Ishikawa (cell line): ENCODE measurements around the gene ZC3H12C.

ENCODE experiments used
- CEBPB ChIP-seq: IDR thresholded peaks from 2 replicates; pipeline ENCODE4 v1.6.1; 2012
- CREB1 ChIP-seq: IDR thresholded peaks from 2 replicates; pipeline ENCODE4 v1.6.1; 2012; ENCODE audit warnings: low read depth
- EGR1 ChIP-seq: IDR thresholded peaks from 2 replicates; pipeline ENCODE4 v1.6.1; 2012
- EP300 ChIP-seq: IDR thresholded peaks from 2 replicates; pipeline ENCODE4 v1.6.1; 2012; ENCODE audit warnings: borderline replicate concordance
- FOXM1 ChIP-seq: IDR thresholded peaks from 2 replicates; pipeline ENCODE4 v1.6.1; 2012; ENCODE audit warnings: low read depth, borderline replicate concordance
- MAX ChIP-seq: IDR thresholded peaks from 2 replicates; pipeline ENCODE4 v1.6.1; 2012
- NFIC ChIP-seq: IDR thresholded peaks from 2 replicates; pipeline ENCODE4 v1.6.1; 2012
- RAD21 ChIP-seq: IDR thresholded peaks from 2 replicates; pipeline ENCODE4 v1.6.1; 2012; ENCODE audit warnings: low read depth
- REST ChIP-seq: IDR thresholded peaks from 2 replicates; pipeline ENCODE4 v1.6.1; 2012; ENCODE audit warnings: low read depth, mild to moderate bottlenecking
- TAF1 ChIP-seq: IDR thresholded peaks from 2 replicates; pipeline ENCODE4 v1.6.1; 2012; ENCODE audit warnings: low read depth, mild to moderate bottlenecking
- TCF12 ChIP-seq: IDR thresholded peaks from 2 replicates; pipeline ENCODE4 v1.6.1; 2012; ENCODE audit warnings: low read depth
- TEAD4 ChIP-seq: IDR thresholded peaks from 2 replicates; pipeline ENCODE4 v1.6.1; 2012
- USF1 ChIP-seq: IDR thresholded peaks from 2 replicates; pipeline ENCODE4 v1.6.1; 2012
- YY1 ChIP-seq: IDR thresholded peaks from 2 replicates; pipeline ENCODE4 v1.6.1; 2012; ENCODE audit warnings: low read depth
- ZBTB7A ChIP-seq: IDR thresholded peaks from 2 replicates; pipeline ENCODE4 v1.6.1; 2012; ENCODE audit warnings: low read depth

Gene ZC3H12C

GRCh38 chr11:110124605-110125004, 31.4 kb downstream of the ZC3H12C start:
- TF ChIP-seq USF1 (no peak), YY1 (no peak), EGR1 (no peak), RAD21 (no peak), REST (no peak), TCF12 (no peak), EP300 (no peak), TEAD4 (no peak), CEBPB (no peak), ZBTB7A (no peak), NFIC (no peak), TAF1 (no peak), FOXM1 (no peak), MAX (no peak), CREB1 (no peak)

GRCh38 chr11:110125632-110126031, 32.4 kb downstream of the ZC3H12C start:
- TF ChIP-seq ZBTB7A = no peak
- TF ChIP-seq CEBPB = no peak
- TF ChIP-seq FOXM1 = no peak
- TF ChIP-seq TEAD4 = no peak
- no peak for TF ChIP-seq CREB1
- TF ChIP-seq REST = no peak
- TF ChIP-seq TCF12 = no peak
- no peak for TF ChIP-seq EP300
- TF ChIP-seq MAX = no peak
- TF ChIP-seq YY1 = no peak
- TF ChIP-seq RAD21 = no peak
- no peak for TF ChIP-seq NFIC
- TF ChIP-seq USF1 = no peak
- no peak for TF ChIP-seq EGR1
- no peak for TF ChIP-seq TAF1

- TF ChIP-seq USF1 (no peak), TCF12 (no peak), MAX (no peak), TAF1 (no peak), EGR1 (no peak)
These were observed 33.7 kb downstream of the ZC3H12C start for GRCh38 chr11:110126936-110127335.

GRCh38 chr11:110128161-110128560, 35.0 kb downstream of the ZC3H12C start:
- TF ChIP-seq FOXM1 (no peak), CEBPB (no peak), MAX (no peak), TEAD4 (no peak), YY1 (no peak), EP300 (no peak)

- no peak for TF ChIP-seq MAX
- no peak for TF ChIP-seq USF1
- TF ChIP-seq RAD21 = no peak
- TF ChIP-seq NFIC = no peak
- TF ChIP-seq EGR1 = no peak
- TF ChIP-seq CREB1 = no peak
- no peak for TF ChIP-seq YY1
- TF ChIP-seq CEBPB = no peak
- no peak for TF ChIP-seq TCF12
- TF ChIP-seq TAF1 = no peak
- no peak for TF ChIP-seq ZBTB7A
- no peak for TF ChIP-seq REST
- no peak for TF ChIP-seq FOXM1
- TF ChIP-seq TEAD4 = no peak
- TF ChIP-seq EP300 = no peak
These were observed 37.5 kb downstream of the ZC3H12C start for GRCh38 chr11:110130642-110131238.
